Left ventricle myocardium inferior (tissue), 1 donor: ENCODE results near the gene SPATA6. TPM values are rescaled to one million over a fixed set of nuclear protein-coding genes. Genes with fewer than 3 reads are reported as not detected.

Source experiments
- DNase-seq: peaks from one replicate; pipeline ENCODE4 v3.0.0-alpha.2; 2020
- H3K27ac ChIP-seq: fragments of 200-600 bp; replicated peaks from 2 replicates; pipeline ENCODE4 v1.8.0; 2021
- H3K27me3 ChIP-seq: fragments of 200-600 bp; 2 replicates; pipeline ENCODE4 v1.8.0; 2021; ENCODE audit warnings: low read depth
- H3K36me3 ChIP-seq: fragments of 200-600 bp; 2 replicates; pipeline ENCODE4 v1.8.0; 2021
- H3K4me1 ChIP-seq: fragments of 200-600 bp; 2 replicates; pipeline ENCODE4 v1.8.0; 2021
- H3K4me3 ChIP-seq: fragments of 200-600 bp; 2 replicates; pipeline ENCODE4 v1.8.0; 2021; ENCODE audit warnings: mild to moderate bottlenecking, moderate library complexity
- H3K9me3 ChIP-seq: fragments of 200-600 bp; replicated peaks from 2 replicates; pipeline ENCODE4 v1.8.0; 2021
- intact Hi-C: fragments of 100-400 bp; cut with micrococcal nuclease; formaldehyde crosslinking; loops from one replicate; pipeline ENCODE4 v1.11.0; 2022
- total RNA-seq: library from RNA; stranded (reverse); fragmentation: NEBNext Ultra II Directional; extraction: Animal tissue kit (Norgen Biotek cat#: 25700); gene quantifications from one replicate; pipeline ENCODE4 v1.2.1, GENCODE V29; 2021
- TF ChIP-seq, protein P1 (sequence below): fragments of 200-600 bp; IDR thresholded peaks from 2 replicates; pipeline ENCODE4 v1.8.0; 2021; ENCODE audit warnings: antibody characterized with exemption, mild to moderate bottlenecking, borderline replicate concordance
- donor health status: DM: no; HTN: yes; CAD: no; lungs with severe emphysema.

Gene SPATA6
- total RNA-seq, 1 donor from 2014 or later = 9.3 TPM

DNA sequence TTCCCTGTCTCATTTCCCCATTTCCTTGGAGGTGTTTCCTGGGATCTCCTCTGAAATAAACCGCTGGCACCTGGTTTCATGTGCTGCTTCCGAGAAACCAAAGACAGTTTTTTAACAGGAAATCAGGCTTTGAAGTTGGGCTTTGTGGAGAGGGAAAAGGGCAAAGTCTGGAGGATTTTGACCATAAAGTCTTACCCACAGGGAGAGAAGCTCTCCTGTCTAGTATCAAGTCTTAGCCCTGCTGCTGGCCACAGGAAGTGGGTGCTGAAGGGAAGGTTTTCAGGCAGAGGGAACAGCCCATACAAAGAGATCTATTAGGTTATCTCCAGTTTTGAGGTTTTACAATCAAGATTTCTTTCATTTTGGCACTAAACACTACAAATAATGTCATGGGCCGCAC lies 220.2 kb downstream of the SPATA6 start:
- TF ChIP-seq, protein P1, sequence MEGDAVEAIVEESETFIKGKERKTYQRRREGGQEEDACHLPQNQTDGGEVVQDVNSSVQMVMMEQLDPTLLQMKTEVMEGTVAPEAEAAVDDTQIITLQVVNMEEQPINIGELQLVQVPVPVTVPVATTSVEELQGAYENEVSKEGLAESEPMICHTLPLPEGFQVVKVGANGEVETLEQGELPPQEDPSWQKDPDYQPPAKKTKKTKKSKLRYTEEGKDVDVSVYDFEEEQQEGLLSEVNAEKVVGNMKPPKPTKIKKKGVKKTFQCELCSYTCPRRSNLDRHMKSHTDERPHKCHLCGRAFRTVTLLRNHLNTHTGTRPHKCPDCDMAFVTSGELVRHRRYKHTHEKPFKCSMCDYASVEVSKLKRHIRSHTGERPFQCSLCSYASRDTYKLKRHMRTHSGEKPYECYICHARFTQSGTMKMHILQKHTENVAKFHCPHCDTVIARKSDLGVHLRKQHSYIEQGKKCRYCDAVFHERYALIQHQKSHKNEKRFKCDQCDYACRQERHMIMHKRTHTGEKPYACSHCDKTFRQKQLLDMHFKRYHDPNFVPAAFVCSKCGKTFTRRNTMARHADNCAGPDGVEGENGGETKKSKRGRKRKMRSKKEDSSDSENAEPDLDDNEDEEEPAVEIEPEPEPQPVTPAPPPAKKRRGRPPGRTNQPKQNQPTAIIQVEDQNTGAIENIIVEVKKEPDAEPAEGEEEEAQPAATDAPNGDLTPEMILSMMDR = no peak
- H3K27ac ChIP-seq = no peak overlapping the region
- no peak for DNase-seq
- no peaks in the 10 kb centered on the region for H3K36me3 ChIP-seq
- intact Hi-C loops = loop anchor here (10.0 kb wide), 1 partner anchor 243 kb away; no protein-coding TSS in a partner anchor
- no peak overlapping the region for H3K4me3 ChIP-seq
- H3K27me3 ChIP-seq = no peaks in the 10 kb centered on the region
- H3K9me3 ChIP-seq = no peaks in the 10 kb centered on the region
- peaks cover 2% of the 10 kb centered on the region for H3K4me1 ChIP-seq

DNA sequence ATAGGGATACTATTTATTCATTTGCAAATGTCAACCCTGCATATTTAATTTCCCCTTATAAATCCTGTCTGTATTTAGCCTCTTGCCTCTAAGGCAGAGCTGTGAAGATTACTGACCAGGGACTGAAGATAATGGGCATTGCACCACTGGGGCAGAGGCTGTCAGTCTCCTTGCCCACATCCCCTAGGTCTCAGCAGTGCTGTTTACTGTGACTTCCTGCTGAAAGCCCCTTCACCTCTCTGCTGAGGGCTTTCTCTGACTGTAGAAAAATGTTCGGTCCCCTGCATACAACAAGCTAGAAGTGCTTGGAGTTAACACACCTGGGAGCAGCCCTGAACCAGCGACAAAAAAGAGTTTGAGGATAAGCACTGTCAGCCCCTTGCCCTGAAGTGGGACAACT lies 220.7 kb downstream of the SPATA6 start:
- no peak for DNase-seq
- Histone ChIP-seq H3K4me3 (no peak overlapping the region), H3K36me3 (no peaks in the 10 kb centered on the region), H3K4me1 (peaks cover 5% of the 10 kb centered on the region), H3K27me3 (no peaks in the 10 kb centered on the region), H3K27ac (no peak overlapping the region), H3K9me3 (no peaks in the 10 kb centered on the region)
- intact Hi-C loops = loop anchor here (10.0 kb wide), 1 partner anchor 243 kb away; no protein-coding TSS in a partner anchor
- TF ChIP-seq, protein P1 = no peak

- no peak for DNase-seq
- Histone ChIP-seq H3K4me3 (no peak overlapping the region), H3K4me1 (peaks cover 6% of the 10 kb centered on the region), H3K27ac (no peak overlapping the region), H3K9me3 (no peaks in the 10 kb centered on the region), H3K27me3 (no peaks in the 10 kb centered on the region), H3K36me3 (no peaks in the 10 kb centered on the region)
- TF ChIP-seq, protein P1 = no peak
- intact Hi-C loops = loop anchor here (10.0 kb wide), 1 partner anchor 244 kb away; no protein-coding TSS in a partner anchor
Observed at GRCh38 chr1:48250572-48250971, 221.4 kb downstream of the SPATA6 start.

- DNase-seq = no peak
- Histone ChIP-seq H3K27me3 (no peaks in the 10 kb centered on the region), H3K9me3 (no peaks in the 10 kb centered on the region), H3K4me1 (peaks cover 13% of the 10 kb centered on the region), H3K36me3 (no peaks in the 10 kb centered on the region), H3K4me3 (no peak overlapping the region), H3K27ac (no peak overlapping the region)
- TF ChIP-seq, protein P1 = no peak
- intact Hi-C loops = loop anchor here (10.0 kb wide), 1 partner anchor 245 kb away; no protein-coding TSS in a partner anchor
Observed at GRCh38 chr1:48249868-48250267, 222.1 kb downstream of the SPATA6 start.

GRCh38 chr1:48248356-48248755 lies 223.6 kb downstream of the SPATA6 start:
- intact Hi-C loops = no loop called here
- peaks cover 14% of the 10 kb centered on the region for H3K4me1 ChIP-seq
- H3K27me3 ChIP-seq = no peaks in the 10 kb centered on the region
- no peaks in the 10 kb centered on the region for H3K9me3 ChIP-seq
- TF ChIP-seq, protein P1 = no peak
- H3K4me3 ChIP-seq = no peak overlapping the region
- H3K27ac ChIP-seq = no peak overlapping the region
- DNase-seq = no peak
- H3K36me3 ChIP-seq = no peaks in the 10 kb centered on the region

- no peaks in the 10 kb centered on the region for H3K27me3 ChIP-seq
- intact Hi-C loops = no loop called here
- TF ChIP-seq, protein P1 = no peak
- H3K4me1 ChIP-seq = peaks cover 14% of the 10 kb centered on the region
- DNase-seq = peak; percentile 72
- no peaks in the 10 kb centered on the region for H3K36me3 ChIP-seq
- no peak overlapping the region for H3K27ac ChIP-seq
- no peak overlapping the region for H3K4me3 ChIP-seq
- no peaks in the 10 kb centered on the region for H3K9me3 ChIP-seq
Observed at GRCh38 chr1:48246727-48247126, 225.3 kb downstream of the SPATA6 start.
